GM19397 (cell line): ENCODE measurements around the gene SAMD4A.

Source experiments
- ATAC-seq: cut with Tn5 transposase; IDR thresholded peaks from one replicate; pipeline ENCODE4 v1.9.1; 2021; ENCODE audit warnings: mild to moderate bottlenecking, moderate library complexity; ENCODE audit not compliant: unreplicated experiment

Gene SAMD4A

GRCh38 chr14:54697803-54698202 is 130.9 kb downstream of the SAMD4A start:
- no peak for ATAC-seq

- no peak for ATAC-seq
Measured at GRCh38 chr14:54698501-54698900, 131.6 kb downstream of the SAMD4A start.

- ATAC-seq: no peak
Measured at GRCh38 chr14:54698966-54699530, 132.1 kb downstream of the SAMD4A start.

GRCh38 chr14:54699735-54700134 is 132.8 kb downstream of the SAMD4A start:
- no peak for ATAC-seq

- no peak for ATAC-seq
Measured at GRCh38 chr14:54700717-54701116, 133.8 kb downstream of the SAMD4A start.

- ATAC-seq: no peak
Measured at GRCh38 chr14:54702014-54702491, 135.1 kb downstream of the SAMD4A start.

GRCh38 chr14:54702492-54702891 is 135.6 kb downstream of the SAMD4A start:
- no peak for ATAC-seq

GRCh38 chr14:54703082-54703481 is 136.2 kb downstream of the SAMD4A start:
- ATAC-seq: no peak

GRCh38 chr14:54703724-54704123 is 136.8 kb downstream of the SAMD4A start:
- ATAC-seq: no peak

GRCh38 chr14:54704768-54705167 is 137.8 kb downstream of the SAMD4A start:
- ATAC-seq: no peak

GRCh38 chr14:54706769-54707168 is 139.8 kb downstream of the SAMD4A start:
- ATAC-seq: no peak

- ATAC-seq: no peak
Measured at GRCh38 chr14:54708161-54708560, 141.2 kb downstream of the SAMD4A start.

GRCh38 chr14:54708982-54709381 is 142.1 kb downstream of the SAMD4A start:
- ATAC-seq: no peak

- peak; percentile 61 for ATAC-seq
Measured at GRCh38 chr14:54709444-54709843, 142.5 kb downstream of the SAMD4A start.

- ATAC-seq: no peak
Measured at GRCh38 chr14:54709867-54710266, 142.9 kb downstream of the SAMD4A start.

GRCh38 chr14:54711312-54711711 is 144.4 kb downstream of the SAMD4A start:
- ATAC-seq: no peak

GRCh38 chr14:54711812-54712464 is 145.0 kb downstream of the SAMD4A start:
- ATAC-seq: no peak

- ATAC-seq: no peak
Measured at GRCh38 chr14:54712465-54713200, 145.7 kb downstream of the SAMD4A start.

GRCh38 chr14:54713379-54713778 is 146.5 kb downstream of the SAMD4A start:
- ATAC-seq: no peak

- no peak for ATAC-seq
Measured at GRCh38 chr14:54715239-54715638, 148.3 kb downstream of the SAMD4A start.

GRCh38 chr14:54715811-54716210 is 148.9 kb downstream of the SAMD4A start:
- ATAC-seq: no peak

GRCh38 chr14:54716862-54717261 is 149.9 kb downstream of the SAMD4A start:
- no peak for ATAC-seq
